Prostate gland (tissue), 2 donors: ENCODE data around the gene SMOC1.

Source experiments
- CTCF ChIP-seq, 4 experiments: fragments of 200-600 bp in 2 of 4; fragments of 450-650 bp in 2 of 4; sonication (generic) in 2 of 4; IDR thresholded peaks; 1 replicate in 3 of 4; 2 replicates in 1 of 4; pipeline ENCODE4 v1.5.1; 2016 to 2019; ENCODE audit warnings: antibody characterized with exemption in 4 of 4, mild to moderate bottlenecking in 2 of 4, moderate library complexity in 2 of 4
- POLR2A ChIP-seq: fragments of 450-650 bp; IDR thresholded peaks from one replicate; pipeline ENCODE4 v1.6.1; 2016; ENCODE audit warnings: antibody characterized with exemption, mild to moderate bottlenecking
- POLR2AphosphoS5 ChIP-seq: sonication (generic); formaldehyde crosslinking; IDR thresholded peaks from one replicate; pipeline ENCODE4 v1.6.1; 2017; ENCODE audit warnings: antibody characterized with exemption

- no peak for TF ChIP-seq CTCF (IDR thresholded peaks at IDR 0.05)
- no peak for TF ChIP-seq POLR2A
- no peak for TF ChIP-seq POLR2AphosphoS5
Observed at GRCh38 chr14:69859591-69859990, 19.6 kb upstream of the SMOC1 start.
